ENCODE data around the gene TMEM217.

Gene TMEM217

DNA sequence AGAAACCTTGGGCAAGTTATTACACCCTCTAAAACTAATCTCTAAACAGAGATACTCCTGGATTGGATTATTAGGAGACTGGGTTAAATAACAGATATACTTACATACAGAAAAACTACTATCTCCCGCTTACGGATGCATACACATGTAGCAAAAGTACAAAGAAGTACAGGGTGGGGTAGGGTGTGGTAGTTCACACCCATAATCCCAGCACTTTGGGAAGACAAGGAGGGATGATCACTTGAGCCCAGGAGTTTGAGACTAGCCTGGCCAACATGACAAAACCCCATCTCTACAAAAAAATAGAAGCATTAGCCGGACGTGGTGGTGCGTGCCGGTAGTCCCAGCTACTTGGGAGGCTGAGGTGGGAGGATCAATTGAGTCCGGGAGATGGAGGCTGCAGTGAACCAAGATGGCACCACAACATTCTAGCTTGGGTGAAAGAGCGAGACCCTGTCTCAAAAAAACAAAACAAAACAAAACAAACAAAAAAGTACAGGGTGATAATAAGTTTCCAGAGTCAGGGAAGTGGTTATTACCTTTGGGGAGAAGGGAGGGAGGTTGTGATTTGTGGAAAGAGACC is 79.9 kb downstream of the TMEM217 start:
- no peak for DNase-seq

DNA sequence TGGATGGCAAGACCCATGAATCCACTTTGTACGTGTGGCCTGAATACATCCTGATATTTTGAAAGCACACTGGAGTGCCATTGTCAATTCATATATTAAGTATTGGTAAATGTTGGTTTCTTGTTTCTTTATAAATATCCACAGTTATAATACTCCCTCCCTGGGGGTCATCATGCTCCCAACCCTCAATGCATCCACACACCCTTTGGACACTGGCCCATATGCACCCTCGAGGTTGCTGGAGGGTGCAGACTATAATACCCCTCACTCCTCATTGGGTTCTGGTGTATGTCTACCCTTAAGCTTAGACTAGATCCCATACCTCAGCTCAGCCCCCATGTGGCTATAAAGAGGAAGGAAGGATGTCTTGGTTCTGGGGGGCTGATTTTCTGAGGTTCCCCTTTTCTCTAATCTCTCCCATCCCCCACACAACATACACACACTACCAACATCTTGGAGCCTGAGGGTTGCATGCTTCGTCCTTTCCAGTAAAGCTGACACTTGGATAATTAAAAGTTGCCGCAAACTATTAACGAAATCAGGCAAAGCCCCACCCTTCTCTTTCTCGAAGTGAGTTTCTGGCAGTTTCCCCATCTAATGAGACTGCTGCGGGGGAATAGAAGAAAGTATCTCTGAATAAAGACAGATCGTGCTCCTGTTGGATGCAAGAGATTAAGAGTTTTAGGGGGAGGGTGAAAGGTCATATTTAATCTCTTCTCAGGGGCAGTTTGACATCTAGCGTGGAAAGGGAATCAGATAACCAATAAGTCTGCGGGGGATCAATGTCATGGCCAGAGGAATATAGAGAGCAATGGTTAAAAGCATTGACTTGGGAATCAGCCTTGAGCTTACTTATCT is 80.6 kb downstream of the TMEM217 start:
- DNase-seq, result no peak

DNA sequence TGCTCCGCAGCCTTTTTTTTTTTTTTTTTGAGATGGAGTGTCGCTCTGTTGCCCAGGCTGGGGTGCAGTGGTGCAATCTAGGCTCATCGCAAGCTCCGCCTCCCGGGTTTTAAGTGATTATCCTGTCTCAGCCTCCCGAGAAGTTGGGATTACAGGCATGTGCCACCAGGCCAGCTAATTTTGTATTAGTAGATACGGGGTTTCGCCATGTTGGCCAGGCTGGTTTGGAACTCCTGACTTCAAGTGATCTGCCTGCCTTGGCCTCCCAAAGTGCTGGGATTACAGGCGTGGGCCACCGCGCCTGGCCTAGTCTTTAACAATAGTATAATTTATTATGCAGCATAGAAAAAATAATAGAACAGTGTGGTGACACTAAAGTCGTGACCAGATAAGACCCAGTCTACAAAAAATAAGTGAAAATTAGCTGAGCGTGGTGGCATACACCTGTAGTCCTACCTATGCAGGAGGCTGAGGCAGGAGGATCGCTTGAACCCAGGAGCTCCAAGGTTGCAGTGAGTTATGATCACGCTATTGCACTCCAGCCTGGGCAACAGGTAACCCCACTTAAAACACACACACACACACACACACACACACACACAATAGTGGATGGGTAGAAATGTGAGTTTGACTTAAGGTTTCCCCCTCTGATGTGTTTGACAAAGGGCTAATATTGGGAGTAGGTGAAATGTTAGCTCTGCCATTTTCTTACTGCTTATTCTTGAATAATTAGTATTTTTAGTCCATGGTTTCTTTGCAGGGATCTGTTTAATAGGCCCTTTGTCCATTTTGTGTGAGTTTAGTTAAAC is 81.5 kb downstream of the TMEM217 start:
- DNase-seq, result no peak

DNA sequence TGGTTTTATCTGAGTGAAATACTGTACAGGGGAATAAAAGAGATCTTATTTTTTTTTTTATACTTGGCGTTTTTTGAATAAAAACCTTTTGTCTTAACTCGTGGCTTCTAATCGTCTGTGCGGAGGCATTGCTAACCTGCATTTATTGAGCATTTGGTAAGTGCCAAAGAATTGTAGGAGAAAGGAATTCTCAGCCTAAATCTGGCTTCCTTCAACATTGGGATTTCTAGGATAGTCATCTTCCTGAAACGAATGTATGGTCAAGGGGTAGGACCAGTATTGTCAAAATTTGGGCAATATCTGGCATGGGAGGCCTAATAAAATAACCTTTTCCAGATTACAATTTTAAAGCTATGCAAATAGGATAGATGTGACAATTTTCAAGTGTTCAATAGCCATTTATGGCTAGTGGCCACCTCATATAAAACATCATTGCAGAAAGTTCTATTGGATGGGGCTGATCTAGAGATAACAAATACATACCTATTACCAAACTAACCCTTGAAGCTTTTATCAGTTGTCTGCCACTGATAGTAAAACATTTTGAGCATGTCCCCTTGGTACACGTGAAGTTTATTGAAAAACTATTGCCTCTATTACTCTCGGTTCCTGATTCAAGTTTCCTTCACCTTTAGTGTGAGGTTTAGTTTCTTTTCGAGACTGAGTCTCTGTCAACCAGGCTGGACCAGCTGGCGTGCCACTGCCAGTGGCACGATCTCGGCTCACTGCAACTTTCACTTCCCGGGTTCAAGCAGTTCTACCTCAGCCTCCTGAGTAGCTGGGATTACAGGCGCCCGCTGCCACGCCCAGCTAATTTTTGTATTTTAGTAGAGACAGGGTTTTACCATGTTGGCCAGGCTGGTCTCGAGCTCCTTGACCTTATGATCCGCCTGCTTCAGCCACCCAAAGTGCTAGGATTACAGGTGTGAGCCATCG is 82.3 kb downstream of the TMEM217 start:
- no peak for DNase-seq

DNA sequence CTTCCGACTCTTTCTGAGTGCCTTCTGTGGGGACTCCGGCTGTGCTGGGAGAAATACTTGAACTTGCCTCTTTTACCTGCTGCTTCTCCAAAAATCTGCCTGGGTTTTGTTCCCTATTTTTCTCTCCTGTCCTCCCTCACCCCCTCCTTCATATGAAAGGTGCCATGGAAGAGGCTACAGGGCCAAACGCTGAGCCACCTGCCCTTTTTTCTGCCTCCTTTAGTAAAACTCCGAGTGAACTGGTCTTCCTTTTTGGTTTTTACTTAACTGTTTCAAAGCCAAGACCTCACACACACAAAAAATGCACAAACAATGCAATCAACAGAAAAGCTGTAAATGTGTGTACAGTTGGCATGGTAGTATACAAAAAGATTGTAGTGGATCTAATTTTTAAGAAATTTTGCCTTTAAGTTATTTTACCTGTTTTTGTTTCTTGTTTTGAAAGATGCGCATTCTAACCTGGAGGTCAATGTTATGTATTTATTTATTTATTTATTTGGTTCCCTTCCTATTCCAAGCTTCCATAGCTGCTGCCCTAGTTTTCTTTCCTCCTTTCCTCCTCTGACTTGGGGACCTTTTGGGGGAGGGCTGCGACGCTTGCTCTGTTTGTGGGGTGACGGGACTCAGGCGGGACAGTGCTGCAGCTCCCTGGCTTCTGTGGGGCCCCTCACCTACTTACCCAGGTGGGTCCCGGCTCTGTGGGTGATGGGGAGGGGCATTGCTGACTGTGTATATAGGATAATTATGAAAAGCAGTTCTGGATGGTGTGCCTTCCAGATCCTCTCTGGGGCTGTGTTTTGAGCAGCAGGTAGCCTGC is 83.2 kb downstream of the TMEM217 start:
- DNase-seq, result no peak

DNA sequence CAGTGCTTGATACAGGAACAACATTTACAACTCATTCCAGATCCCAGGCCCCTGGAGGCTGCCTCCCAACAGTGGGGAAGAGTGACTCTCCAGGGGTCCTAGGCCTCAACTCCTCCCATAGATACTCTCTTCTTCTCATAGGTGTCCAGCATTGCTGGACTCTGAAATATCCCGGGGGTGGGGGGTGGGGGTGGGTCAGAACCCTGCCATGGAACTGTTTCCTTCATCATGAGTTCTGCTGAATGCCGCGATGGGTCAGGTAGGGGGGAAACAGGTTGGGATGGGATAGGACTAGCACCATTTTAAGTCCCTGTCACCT is 83.8 kb downstream of the TMEM217 start:
- no peak for DNase-seq

DNA sequence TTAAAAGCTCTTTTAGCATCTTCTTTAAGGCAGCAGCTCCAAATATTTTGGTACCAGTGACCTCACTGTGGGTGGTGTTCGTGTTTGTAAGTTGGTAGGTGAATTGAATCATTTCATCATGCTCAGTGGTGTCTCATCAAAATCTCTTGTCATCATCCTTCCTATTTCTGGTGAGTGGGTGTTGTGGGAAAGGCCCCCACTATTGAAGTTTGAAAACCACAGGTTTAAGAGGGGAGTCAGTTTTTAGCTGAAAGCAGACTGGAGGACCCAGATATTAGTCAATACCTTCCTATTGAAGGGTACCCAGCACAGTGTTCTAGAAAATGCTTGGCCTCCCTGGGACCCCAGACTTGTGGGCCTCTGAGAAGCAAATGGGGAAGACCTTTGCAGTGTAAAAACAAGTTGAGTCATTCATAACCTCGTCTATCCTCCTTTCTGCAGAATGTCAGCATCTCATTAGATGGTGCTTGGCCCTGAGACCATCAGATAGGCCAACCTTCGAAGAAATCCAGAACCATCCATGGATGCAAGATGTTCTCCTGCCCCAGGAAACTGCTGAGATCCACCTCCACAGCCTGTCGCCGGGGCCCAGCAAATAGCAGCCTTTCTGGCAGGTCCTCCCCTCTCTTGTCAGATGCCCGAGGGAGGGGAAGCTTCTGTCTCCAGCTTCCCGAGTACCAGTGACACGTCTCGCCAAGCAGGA is 84.3 kb downstream of the TMEM217 start:
- no peak for DNase-seq

DNA sequence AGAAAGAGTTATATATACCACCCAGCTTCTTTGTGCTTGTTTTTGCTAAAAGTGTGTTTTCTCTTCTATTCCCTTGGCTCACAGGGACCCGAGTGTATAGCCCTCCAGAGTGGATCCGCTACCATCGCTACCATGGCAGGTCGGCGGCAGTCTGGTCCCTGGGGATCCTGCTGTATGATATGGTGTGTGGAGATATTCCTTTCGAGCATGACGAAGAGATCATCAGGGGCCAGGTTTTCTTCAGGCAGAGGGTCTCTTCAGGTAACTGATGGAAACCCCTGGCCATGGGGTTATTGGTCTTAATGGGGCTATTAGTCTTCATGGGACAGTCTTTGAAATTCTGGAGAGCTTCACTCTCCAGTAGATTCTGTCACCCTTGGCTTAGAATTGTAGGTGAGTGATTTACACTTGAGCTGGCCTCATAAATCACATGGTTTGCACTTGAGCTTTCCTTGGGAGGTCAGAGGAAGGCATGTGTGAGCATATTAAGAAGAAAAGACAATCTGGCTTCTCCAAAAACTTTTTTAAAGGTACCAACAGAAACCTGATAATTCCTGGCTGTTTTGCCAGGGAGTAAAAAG is 84.9 kb downstream of the TMEM217 start:
- DNase-seq, result no peak

DNA sequence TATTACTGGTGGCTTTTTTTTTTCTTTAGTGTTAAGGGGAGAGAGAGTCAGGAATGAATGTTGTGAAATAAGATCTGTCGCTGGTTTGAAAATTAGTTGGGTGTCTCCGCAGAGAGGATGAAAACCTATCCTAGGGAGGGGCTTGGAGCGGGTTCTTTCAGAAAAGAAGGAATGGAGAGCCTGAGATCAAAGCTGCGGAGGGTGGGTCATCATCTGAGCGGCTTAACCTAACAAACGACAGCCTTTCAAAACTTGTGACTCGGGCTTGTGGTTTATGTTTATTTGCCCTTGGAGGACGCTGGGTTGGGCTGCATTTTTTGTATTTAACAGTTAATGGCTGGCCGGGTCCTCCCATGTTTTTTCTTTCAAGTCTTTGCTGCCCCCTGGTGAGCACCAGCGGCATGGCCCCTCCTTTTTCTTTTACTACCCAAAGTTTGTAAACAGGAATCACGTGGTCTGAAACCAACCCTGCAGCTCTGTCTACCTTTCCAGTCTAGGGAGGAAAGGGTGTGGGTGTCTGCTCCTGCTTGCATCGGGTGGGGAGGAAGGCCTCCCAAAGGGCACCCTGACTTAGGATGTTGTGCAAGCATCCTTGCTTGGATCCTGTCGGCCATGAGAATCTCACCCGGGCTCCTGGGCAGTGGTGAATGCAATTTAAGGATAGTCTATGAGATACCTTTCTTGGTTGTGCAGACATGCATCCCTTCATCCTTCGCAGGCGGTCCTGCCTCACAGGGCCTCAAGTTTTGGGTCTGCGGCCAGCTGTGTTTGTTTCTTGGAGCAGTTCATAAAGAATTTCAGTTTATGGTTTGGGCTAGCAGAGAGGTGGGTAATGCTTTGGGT is 85.8 kb downstream of the TMEM217 start:
- peak; percentile 66 to 71 for DNase-seq

DNA sequence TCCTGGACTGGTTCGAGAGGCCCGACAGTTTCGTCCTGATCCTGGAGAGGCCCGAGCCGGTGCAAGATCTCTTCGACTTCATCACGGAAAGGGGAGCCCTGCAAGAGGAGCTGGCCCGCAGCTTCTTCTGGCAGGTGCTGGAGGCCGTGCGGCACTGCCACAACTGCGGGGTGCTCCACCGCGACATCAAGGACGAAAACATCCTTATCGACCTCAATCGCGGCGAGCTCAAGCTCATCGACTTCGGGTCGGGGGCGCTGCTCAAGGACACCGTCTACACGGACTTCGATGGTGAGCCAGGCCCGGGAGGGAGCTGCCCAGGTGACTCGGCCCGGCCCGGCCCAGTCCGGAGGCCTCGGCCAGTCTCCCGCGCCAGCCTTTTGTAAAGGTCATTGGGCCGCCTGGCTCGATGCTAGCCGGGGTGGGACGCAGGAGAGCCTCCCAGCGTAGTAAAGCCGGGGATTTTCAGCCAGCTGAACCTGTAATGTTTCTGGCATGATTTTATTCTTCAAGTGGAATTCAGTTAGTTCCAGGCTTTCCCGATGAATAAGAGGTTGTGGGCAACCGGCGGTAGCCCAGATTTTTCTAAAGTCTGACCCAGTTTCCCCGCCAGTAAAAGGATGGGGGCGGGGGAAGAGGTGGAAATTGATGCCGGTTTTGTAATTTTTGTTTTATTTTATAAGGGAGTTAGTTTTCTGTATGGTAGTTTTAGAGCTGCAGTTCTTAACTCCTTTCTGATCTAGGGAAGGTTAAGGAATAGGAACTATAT is 86.6 kb downstream of the TMEM217 start:
- peak in 1 of 2 experiments; percentile 45 for DNase-seq

DNA sequence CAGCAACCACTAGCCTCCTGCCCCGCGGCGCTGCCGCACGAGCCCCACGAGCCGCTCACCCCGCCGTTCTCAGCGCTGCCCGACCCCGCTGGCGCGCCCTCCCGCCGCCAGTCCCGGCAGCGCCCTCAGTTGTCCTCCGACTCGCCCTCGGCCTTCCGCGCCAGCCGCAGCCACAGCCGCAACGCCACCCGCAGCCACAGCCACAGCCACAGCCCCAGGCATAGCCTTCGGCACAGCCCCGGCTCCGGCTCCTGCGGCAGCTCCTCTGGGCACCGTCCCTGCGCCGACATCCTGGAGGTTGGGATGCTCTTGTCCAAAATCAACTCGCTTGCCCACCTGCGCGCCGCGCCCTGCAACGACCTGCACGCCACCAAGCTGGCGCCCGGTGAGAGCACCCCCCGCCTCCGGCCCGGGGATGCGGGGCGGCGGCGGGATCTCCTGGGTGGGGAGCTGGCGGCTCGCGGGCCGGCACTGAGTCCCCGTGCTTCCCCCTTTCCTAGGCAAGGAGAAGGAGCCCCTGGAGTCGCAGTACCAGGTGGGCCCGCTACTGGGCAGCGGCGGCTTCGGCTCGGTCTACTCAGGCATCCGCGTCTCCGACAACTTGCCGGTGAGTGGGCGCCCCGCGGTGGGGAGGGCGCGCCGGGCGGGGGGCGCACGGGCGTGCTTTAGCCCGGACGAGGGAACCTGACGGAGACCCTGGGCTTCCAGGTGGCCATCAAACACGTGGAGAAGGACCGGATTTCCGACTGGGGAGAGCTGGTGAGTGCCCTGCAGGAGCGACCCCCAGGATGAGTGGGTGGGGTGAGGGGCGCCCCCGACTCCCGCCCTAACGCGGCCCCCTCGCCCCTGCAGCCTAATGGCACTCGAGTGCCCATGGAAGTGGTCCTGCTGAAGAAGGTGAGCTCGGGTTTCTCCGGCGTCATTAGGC is 87.4 kb downstream of the TMEM217 start:
- DNase-seq, result peak; percentile 34 to 59

DNA sequence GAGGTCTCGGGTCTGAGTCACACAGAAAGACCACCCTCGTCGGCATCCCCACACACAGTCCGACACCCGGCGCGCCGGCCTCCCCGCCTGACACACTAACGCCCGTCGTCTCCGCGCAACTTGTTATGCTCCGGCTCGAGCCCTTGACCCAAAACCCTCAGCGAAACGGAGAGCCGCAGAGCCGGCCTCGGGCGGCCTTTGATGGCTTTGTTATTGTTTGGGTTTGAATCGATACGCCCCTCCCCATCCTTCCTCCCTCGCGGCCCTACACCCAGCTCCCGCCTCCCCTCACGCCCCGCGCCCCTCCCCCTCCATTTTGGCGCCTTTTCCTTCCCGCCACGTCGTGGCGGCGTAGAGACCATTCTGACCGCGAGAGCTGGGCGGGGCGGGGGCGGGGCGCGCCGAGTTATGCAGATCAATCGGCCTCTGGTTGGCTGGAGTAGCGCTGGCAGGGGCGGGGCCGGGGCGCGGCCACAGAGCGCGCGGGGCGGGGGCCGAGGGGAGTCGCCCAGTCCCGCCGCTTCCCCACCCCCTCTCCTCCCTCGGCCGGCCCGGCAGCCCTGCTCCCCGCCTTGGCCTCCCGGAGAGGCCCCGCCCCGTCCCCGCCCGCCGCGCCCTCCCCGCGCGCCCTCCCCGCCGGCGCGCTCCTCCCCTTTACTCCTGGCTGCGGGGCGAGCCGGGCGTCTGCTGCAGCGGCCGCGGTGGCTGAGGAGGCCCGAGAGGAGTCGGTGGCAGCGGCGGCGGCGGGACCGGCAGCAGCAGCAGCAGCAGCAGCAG is 88.3 kb downstream of the TMEM217 start, which contains the start of gene PIM1:
PIM1 (plus strand) TSS at position 657 of the 777 bp plus-strand sequence. CDS start 424 bp downstream, outside the sequence.
- DNase-seq, result peak; percentile 95 to 96

DNA sequence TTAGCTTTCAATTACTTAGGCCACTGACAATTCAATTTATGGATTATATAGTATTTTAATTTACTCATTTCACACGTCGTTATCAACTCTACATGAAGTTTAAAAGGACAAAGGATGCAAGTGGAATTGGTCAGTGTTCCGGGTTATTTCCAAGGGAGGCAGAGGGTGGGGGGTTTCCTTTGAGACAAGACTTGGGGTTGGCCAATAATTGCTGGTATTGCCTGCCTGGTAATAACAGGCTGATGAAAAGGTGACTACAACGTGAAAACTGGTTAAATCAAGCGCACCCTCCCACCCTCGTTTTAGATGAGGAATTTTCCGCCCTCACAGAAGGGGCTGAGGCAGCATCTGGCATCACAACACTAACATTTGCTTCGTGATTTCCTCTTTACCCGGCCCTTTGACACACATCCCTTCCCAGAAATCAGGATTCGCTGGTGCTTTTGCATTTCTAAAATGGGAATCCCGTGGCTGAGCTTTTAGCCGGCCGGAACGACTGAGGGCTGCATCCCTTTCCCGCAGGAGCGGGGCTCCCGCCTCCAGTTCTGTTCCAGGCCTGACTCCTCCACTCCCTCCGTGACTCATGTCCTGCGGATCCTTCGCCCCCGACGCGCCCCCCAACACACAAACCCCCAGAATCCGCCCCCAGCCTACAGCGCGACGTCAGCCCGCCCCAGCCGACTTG is 89.0 kb downstream of the TMEM217 start:
- DNase-seq, result peak; percentile 27 to 47

DNA sequence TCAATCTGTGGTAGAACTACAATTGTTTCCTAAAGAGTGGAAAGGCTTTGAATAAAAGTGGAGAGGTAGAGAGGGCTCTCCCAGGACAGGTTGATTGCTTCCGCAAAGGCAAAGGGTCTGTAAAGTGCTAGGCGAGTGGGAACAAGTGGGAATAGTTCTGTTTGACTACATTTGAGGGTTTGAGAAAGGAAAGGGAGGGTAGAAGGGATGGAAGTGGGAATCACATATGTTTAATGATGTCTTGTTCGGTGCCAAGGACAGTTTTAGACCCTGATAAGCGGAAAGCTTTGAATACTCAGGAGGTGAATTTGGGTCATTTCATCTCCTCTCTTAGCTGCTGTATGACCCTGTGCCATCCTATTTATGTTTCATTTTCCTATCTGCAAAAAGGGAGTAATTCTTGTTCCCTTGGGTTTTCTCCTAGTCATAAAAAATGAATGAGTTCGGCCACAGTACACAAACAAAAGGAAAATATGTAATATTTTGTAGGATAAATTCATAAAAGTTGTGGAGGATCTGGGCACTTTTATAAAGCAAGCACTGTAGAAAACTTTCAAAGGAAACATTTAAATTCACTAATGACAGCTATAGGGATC is 89.7 kb downstream of the TMEM217 start:
- DNase-seq, result no peak

DNA sequence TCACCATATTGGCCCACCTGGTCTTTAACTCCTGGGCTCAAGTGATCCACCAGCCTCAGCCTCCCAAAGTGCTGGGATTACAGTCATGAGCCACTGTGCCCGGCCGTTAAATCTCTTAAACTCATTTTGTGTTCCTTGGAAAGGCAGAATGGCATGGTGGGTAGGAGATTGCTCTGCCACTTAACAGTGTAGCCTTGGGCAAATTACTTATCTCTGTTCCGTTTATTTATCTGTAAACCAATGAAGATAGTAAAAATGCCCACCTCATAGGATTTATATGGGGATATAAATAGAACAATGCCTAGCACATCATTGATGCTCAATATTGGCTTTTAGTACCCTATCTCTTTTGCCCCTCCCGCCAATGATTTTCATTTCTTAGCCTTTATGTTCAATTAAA is 95.2 kb downstream of the TMEM217 start:
- DNase-seq, result no peak

Measured in SHP77 (cell line).